Measurements from ENCODE around the gene WFIKKN2. TPM values are rescaled to one million over a fixed set of nuclear protein-coding genes. Genes with fewer than 3 reads are reported as not detected.

The WFIKKN2 gene
- total RNA-seq, 1 experiment from 2014 or later = 0.05 TPM

GRCh38 chr17:50785946-50786570 is 49.3 kb upstream of the WFIKKN2 start:
- Histone ChIP-seq H3K4me3 (replicated peaks in 1 of 2; ENCODE audit: low read depth in 1 of 2, low read length in 2 of 2) (no peak overlapping the region), H3K36me3 (ENCODE audit: control insufficient read depth in 1 of 2, insufficient read depth in 2 of 2, low read length in 2 of 2) (no peaks in the 10 kb centered on the region), H4K20me1 (ENCODE audit: insufficient read depth) (no peaks in the 10 kb centered on the region), H3K9me2 (ENCODE audit: insufficient read depth) (no peaks in the 10 kb centered on the region), H3K9me3 (ENCODE audit: control insufficient read depth in 1 of 2, insufficient read depth in 1 of 2, low read depth in 1 of 2, low read length in 2 of 2) (no peaks in the 10 kb centered on the region), H3K4me1 (ENCODE audit: control insufficient read depth in 1 of 2, insufficient read depth in 2 of 2, low read length in 2 of 2) (peaks cover 0 to 9% of the 10 kb centered on the region in 2 experiments; a peak in 2 of 4 replicates), H2AFZ (ENCODE audit: low read depth, low read length, poor library complexity, severe bottlenecking) (no peak overlapping the region), H3K9ac (ENCODE audit: low read length) (no peak overlapping the region), H3K27me3 (ENCODE audit: insufficient read depth, low read length) (no peaks in the 10 kb centered on the region), H3K4me2 (ENCODE audit: low read length) (no peak overlapping the region), H3K27ac (ENCODE audit: low read depth, low read length) (no peak overlapping the region), H3K79me2 (ENCODE audit: insufficient read depth, low read length) (no peaks in the 10 kb centered on the region)
- intact Hi-C loops (cut with micrococcal nuclease) = no loop called here
- ChIA-PET CTCF (interaction anchor here (5.6 kb wide), 1 partner anchor 56 kb away, joined by 127 read pairs; no protein-coding TSS in a partner anchor), RAD21 (ENCODE audit: low non-redundant PET in 1 of 2, low total read pairs in 2 of 2, uncharacterized antibody in 2 of 2, unreplicated experiment in 2 of 2) (interaction anchor here (0.6 kb wide), 2 partner anchors 159 to 353 kb away, joined by 3 read pairs; no protein-coding TSS in a partner anchor), POLR2A (interaction anchor here (0.6 to 1.6 kb wide), 2 partner anchors 25 to 56 kb away, joined by 3 to 5 read pairs; no protein-coding TSS in a partner anchor)
- no TSS peak for BruUV-seq (replicated peaks)
- DNase-seq (ENCODE audit: low read depth, low spot score) = no peak
- TF ChIP-seq CTCF (IDR thresholded peaks at IDR 0.05 in 2 of 3, conservative IDR thresholded peaks at IDR 0.05 in 1 of 3; ENCODE audit: borderline replicate concordance in 1 of 3, insufficient read depth in 1 of 3, low read depth in 2 of 3, low read length in 2 of 3) (no peak), ATF3 (IDR thresholded peaks at IDR 0.05) (no peak), POLR2AphosphoS5 (IDR thresholded peaks at IDR 0.05; ENCODE audit: low read depth, low read length) (no peak), YY1 (IDR thresholded peaks at IDR 0.05; ENCODE audit: extremely low read depth, insufficient replicate concordance, low read depth, low read length) (no peak), EZH2phosphoT487 (IDR thresholded peaks at IDR 0.05; ENCODE audit: borderline replicate concordance) (no peak), ZNF274 (IDR thresholded peaks at IDR 0.05; ENCODE audit: low read depth, low read length) (no peak), EGR1 (IDR thresholded peaks at IDR 0.05; ENCODE audit: low read depth) (no peak)
- no peak for ATAC-seq
